Caco-2 (cell line): Measurements from ENCODE around the gene MPIG6B. TPM values are rescaled to one million over a fixed set of nuclear protein-coding genes. Genes with fewer than 3 reads are reported as not detected.

Experiments used
- BruUV-seq: library from RNA; stranded (reverse); fragments of 400-500 nt; replicated peaks from 2 replicates; lab custom pipeline; 2021; lab: Mats Ljungman, UMichigan
- CTCF ChIA-PET: fragments of 300-600 bp; sonication (Branson Sonifier 250); formaldehyde crosslinking; loops from one replicate; lab custom pipeline; 2022; ENCODE audit warnings: antibody characterized with exemption; lab: Charles Lee
- POLR2A ChIA-PET: fragments of 300-600 bp; sonication (Branson Sonifier 250); formaldehyde crosslinking; loops from one replicate; lab custom pipeline; 2022; ENCODE audit warnings: antibody characterized with exemption; lab: Charles Lee
- DNase-seq, 2 experiments: peaks; one replicate each; pipeline versions ENCODE4 v3.0.0 to v3.0.0-alpha.2; 2020 to 2022
- H3K27me3 ChIP-seq: replicated peaks from 2 replicates; pipeline ENCODE4 v1.6.0; 2011; ENCODE audit warnings: low read length; ENCODE audit not compliant: control insufficient read depth, insufficient read depth
- H3K36me3 ChIP-seq: 2 replicates; pipeline ENCODE4 v1.5.1; 2011; ENCODE audit warnings: low read length; ENCODE audit not compliant: control insufficient read depth, insufficient read depth
- H3K4me1 ChIP-seq: fragments of 250-450 bp; sonication (Bioruptor Pico); 2 replicates; pipeline ENCODE4 v1.5.1; 2020; ENCODE audit warnings: mild to moderate bottlenecking
- H3K4me3 ChIP-seq: 2 replicates; pipeline ENCODE4 v1.5.1; 2011; ENCODE audit warnings: low read depth, mild to moderate bottlenecking, control low read depth, low read length
- H3K9me3 ChIP-seq: fragments of 250-450 bp; sonication (Bioruptor Pico); 2 replicates; pipeline ENCODE4 v1.5.1; 2020; ENCODE audit warnings: mild to moderate bottlenecking, moderate library complexity
- H3K27ac Mint-ChIP-seq: one replicate; pipeline ENCODE4 v1.8.0; 2022; ENCODE audit warnings: mixed read lengths; ENCODE audit not compliant: unreplicated experiment
- H3K27me3 Mint-ChIP-seq: one replicate; pipeline ENCODE4 v1.8.0; 2022; ENCODE audit warnings: mixed read lengths; ENCODE audit not compliant: insufficient read depth, unreplicated experiment
- H3K36me3 Mint-ChIP-seq: one replicate; pipeline ENCODE4 v1.8.0; 2022; ENCODE audit warnings: mild to moderate bottlenecking, mixed read lengths; ENCODE audit not compliant: insufficient read depth, unreplicated experiment
- H3K4me1 Mint-ChIP-seq: one replicate; pipeline ENCODE4 v1.8.0; 2022; ENCODE audit warnings: low read depth, mixed read lengths; ENCODE audit not compliant: unreplicated experiment
- H3K4me3 Mint-ChIP-seq: one replicate; pipeline ENCODE4 v1.8.0; 2022; ENCODE audit warnings: mild to moderate bottlenecking, moderate library complexity, mixed read lengths; ENCODE audit not compliant: unreplicated experiment
- H3K9me3 Mint-ChIP-seq: one replicate; pipeline ENCODE4 v1.8.0; 2022; ENCODE audit warnings: mixed read lengths; ENCODE audit not compliant: unreplicated experiment
- intact Hi-C: fragments of 100-400 bp; cut with micrococcal nuclease; formaldehyde crosslinking; loops from one replicate; pipeline ENCODE4 v1.10.0; 2022; ENCODE audit not compliant: unreplicated experiment
- total RNA-seq: library from RNA; stranded (reverse); gene quantifications from 2 replicates; pipeline ENCODE4 v1.2.3, GENCODE V29; 2022
- TF ChIP-seq, protein P1 (sequence below), 2 experiments: fragments of 200-600 bp in 1 of 2; IDR thresholded peaks; 1 replicate in 1 of 2; 2 replicates in 1 of 2; pipeline versions ENCODE4 v1.5.1 to v1.8.0; 2011 to 2022; ENCODE audit warnings: antibody characterized with exemption in 1 of 2, control low read depth in 1 of 2, inconsistent platforms in 1 of 2, low read depth in 1 of 2, low read length in 1 of 2, mild to moderate bottlenecking in 1 of 2, moderate library complexity in 1 of 2; ENCODE audit not compliant: insufficient read depth in 1 of 2, severe bottlenecking in 1 of 2, unreplicated experiment in 1 of 2

The MPIG6B gene
- total RNA-seq, 1 experiment from 2014 or later, result not detected

- Mint-ChIP-seq H3K4me1 (peaks cover 41% of the 10 kb centered on the region), H3K36me3 (no peaks in the 10 kb centered on the region), H3K4me3 (no peak overlapping the region), H3K27ac (peak overlapping the region; percentile 38), H3K9me3 (no peaks in the 10 kb centered on the region), H3K27me3 (no peaks in the 10 kb centered on the region)
- H3K4me3 ChIP-seq, result no peak overlapping the region
- TF ChIP-seq, protein P1, sequence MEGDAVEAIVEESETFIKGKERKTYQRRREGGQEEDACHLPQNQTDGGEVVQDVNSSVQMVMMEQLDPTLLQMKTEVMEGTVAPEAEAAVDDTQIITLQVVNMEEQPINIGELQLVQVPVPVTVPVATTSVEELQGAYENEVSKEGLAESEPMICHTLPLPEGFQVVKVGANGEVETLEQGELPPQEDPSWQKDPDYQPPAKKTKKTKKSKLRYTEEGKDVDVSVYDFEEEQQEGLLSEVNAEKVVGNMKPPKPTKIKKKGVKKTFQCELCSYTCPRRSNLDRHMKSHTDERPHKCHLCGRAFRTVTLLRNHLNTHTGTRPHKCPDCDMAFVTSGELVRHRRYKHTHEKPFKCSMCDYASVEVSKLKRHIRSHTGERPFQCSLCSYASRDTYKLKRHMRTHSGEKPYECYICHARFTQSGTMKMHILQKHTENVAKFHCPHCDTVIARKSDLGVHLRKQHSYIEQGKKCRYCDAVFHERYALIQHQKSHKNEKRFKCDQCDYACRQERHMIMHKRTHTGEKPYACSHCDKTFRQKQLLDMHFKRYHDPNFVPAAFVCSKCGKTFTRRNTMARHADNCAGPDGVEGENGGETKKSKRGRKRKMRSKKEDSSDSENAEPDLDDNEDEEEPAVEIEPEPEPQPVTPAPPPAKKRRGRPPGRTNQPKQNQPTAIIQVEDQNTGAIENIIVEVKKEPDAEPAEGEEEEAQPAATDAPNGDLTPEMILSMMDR (IDR thresholded peaks at IDR 0.05; ENCODE audit: insufficient read depth in 1 of 2, low read depth in 1 of 2, low read length in 1 of 2, severe bottlenecking in 1 of 2, unreplicated experiment in 1 of 2), result no peak
- ChIA-PET CTCF (no interaction called here), POLR2A (interaction anchor here (0.6 kb wide), 1 partner anchor 131 kb away, joined by 5 read pairs; no protein-coding TSS in a partner anchor)
- H3K4me1 ChIP-seq, result peaks cover 39% of the 10 kb centered on the region
- BruUV-seq, result no TSS peak
- peak; percentile 40 to 48 for DNase-seq
- H3K9me3 ChIP-seq, result no peaks in the 10 kb centered on the region
- no peaks in the 10 kb centered on the region for H3K36me3 ChIP-seq
- intact Hi-C loops, result no loop called here
- no peaks in the 10 kb centered on the region for H3K27me3 ChIP-seq
Measured at GRCh38 chr6:31720196-31720770, 2.9 kb upstream of the MPIG6B start.

DNA sequence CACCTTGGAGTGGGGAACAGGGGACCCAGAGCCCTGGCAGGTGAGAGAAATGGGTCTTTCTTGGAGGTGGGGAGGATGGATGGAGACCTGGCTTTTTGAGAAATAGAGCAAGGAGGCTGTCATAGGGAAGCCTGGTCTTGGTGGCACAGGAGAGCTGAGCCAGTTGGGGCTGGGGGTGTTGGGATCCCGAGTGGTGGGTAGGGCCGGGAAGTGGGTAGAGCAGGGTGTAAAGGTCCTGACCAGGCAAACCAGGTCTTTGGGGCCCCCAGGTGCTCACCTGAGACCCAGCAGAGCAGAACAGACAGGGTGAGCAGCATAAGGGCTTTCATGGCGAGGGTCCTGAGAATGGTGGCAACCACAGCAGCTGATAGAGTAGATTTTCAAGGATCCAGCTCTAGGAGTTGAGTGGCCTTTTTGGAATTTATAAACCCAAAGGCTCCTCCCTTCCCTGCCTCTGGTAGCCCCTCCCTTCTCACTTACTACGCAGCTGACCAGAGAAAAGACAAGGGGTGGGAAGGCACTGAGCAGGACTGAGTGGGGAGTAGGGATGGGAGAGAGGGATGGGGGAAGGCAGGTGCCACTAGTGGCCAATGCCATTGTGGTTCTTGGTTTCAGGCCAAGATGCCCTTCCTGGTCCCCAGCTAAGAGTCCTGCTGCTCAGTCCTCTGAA is 1.7 kb upstream of the MPIG6B start, which contains the start of gene LY6G6C:
LY6G6C (minus strand) TSS at position 396 of the 670 bp plus-strand sequence; CDS start at position 329, 67 bp downstream.
- no peaks in the 10 kb centered on the region for H3K36me3 ChIP-seq
- BruUV-seq, result no TSS peak
- peaks cover 38% of the 10 kb centered on the region for H3K4me1 ChIP-seq
- TF ChIP-seq, protein P1 (IDR thresholded peaks at IDR 0.05; ENCODE audit: insufficient read depth in 1 of 2, low read depth in 1 of 2, low read length in 1 of 2, severe bottlenecking in 1 of 2, unreplicated experiment in 1 of 2), result no peak
- no peaks in the 10 kb centered on the region for H3K27me3 ChIP-seq
- no peak within 1 kb of the TSS for H3K4me3 Mint-ChIP-seq
- H3K4me3 ChIP-seq, result no peak within 1 kb of the TSS
- ChIA-PET CTCF (no interaction called here), POLR2A (no interaction called here)
- H3K9me3 ChIP-seq, result no peaks in the 10 kb centered on the region
- H3K36me3 Mint-ChIP-seq, result peaks cover 8% of the 10 kb centered on the region
- H3K9me3 Mint-ChIP-seq, result no peaks in the 10 kb centered on the region
- H3K27me3 Mint-ChIP-seq, result no peaks in the 10 kb centered on the region
- no peak for DNase-seq
- peaks cover 41% of the 10 kb centered on the region for H3K4me1 Mint-ChIP-seq
- intact Hi-C loops, result no loop called here
- peak within 1 kb of the TSS; percentile 69 for H3K27ac Mint-ChIP-seq

GRCh38 chr6:31722173-31722572 is 1.0 kb upstream of the MPIG6B start:
- H3K4me1 ChIP-seq, result peaks cover 38% of the 10 kb centered on the region
- H3K9me3 ChIP-seq, result no peaks in the 10 kb centered on the region
- BruUV-seq, result no TSS peak
- Mint-ChIP-seq H3K27me3 (no peaks in the 10 kb centered on the region), H3K36me3 (peaks cover 14% of the 10 kb centered on the region), H3K4me3 (no peak overlapping the region), H3K9me3 (no peaks in the 10 kb centered on the region), H3K4me1 (peaks cover 41% of the 10 kb centered on the region), H3K27ac (no peak overlapping the region)
- TF ChIP-seq, protein P1 (IDR thresholded peaks at IDR 0.05; ENCODE audit: insufficient read depth in 1 of 2, low read depth in 1 of 2, low read length in 1 of 2, severe bottlenecking in 1 of 2, unreplicated experiment in 1 of 2), result no peak
- H3K4me3 ChIP-seq, result no peak overlapping the region
- no peak for DNase-seq
- intact Hi-C loops, result no loop called here
- H3K36me3 ChIP-seq, result 0 out of 2 replicates have a peak, but pooled peaks cover under 1% of the 10 kb centered on the region
- H3K27me3 ChIP-seq, result no peaks in the 10 kb centered on the region
- CTCF ChIA-PET, result no interaction called here
- POLR2A ChIA-PET, result no interaction called here
